HEK293T (cell line): Measurements from ENCODE around the gene LIMS2.

Experiments
- CTCF ChIA-PET: fragments of 350-600 bp; formaldehyde crosslinking; extraction: SDS; loops from one replicate; lab custom pipeline; 2021; ENCODE audit warnings: antibody characterized with exemption, inconsistent platforms; lab: Yijun Ruan, JAX
- POLR2A ChIA-PET: fragments of 350-600 bp; formaldehyde crosslinking; extraction: SDS; loops from one replicate; lab custom pipeline; 2020; ENCODE audit warnings: antibody characterized with exemption, inconsistent platforms; lab: Yijun Ruan, JAX
- DNase-seq: peaks from one replicate; pipeline ENCODE4 v3.0.0; 2012; ENCODE audit warnings: mixed read lengths; ENCODE audit errors: extremely low spot score
- ARNT ChIP-seq: fragments of 450-650 bp; IDR thresholded peaks from 2 replicates; pipeline ENCODE4 v1.6.1; 2017; ENCODE audit warnings: mild to moderate bottlenecking
- BHLHE40 ChIP-seq: fragments of 450-650 bp; IDR thresholded peaks from 2 replicates; pipeline ENCODE4 v1.6.1; 2016; ENCODE audit warnings: mild to moderate bottlenecking, moderate library complexity, borderline replicate concordance
- CTBP1 ChIP-seq: fragments of 450-650 bp; IDR thresholded peaks from 2 replicates; pipeline ENCODE4 v1.6.1; 2016; ENCODE audit warnings: borderline replicate concordance
- ELF4 ChIP-seq: fragments of 450-650 bp; IDR thresholded peaks from 2 replicates; pipeline ENCODE4 v1.6.1; 2017; ENCODE audit warnings: antibody characterized with exemption
- FOXA1 ChIP-seq: fragments of 450-650 bp; IDR thresholded peaks from 2 replicates; pipeline ENCODE4 v1.6.1; 2016; ENCODE audit warnings: mild to moderate bottlenecking
- FOXK2 ChIP-seq: fragments of 450-650 bp; IDR thresholded peaks from 2 replicates; pipeline ENCODE4 v1.6.1; 2016; ENCODE audit warnings: mild to moderate bottlenecking
- FOXM1 ChIP-seq: fragments of 450-650 bp; IDR thresholded peaks from 2 replicates; pipeline ENCODE4 v1.6.1; 2017; ENCODE audit warnings: mild to moderate bottlenecking, borderline replicate concordance
- HDGF ChIP-seq: fragments of 450-650 bp; IDR thresholded peaks from 2 replicates; pipeline ENCODE4 v1.6.1; 2017; ENCODE audit warnings: antibody characterized with exemption, borderline replicate concordance
- L3MBTL2 ChIP-seq: fragments of 450-650 bp; conservative IDR thresholded peaks from 2 replicates; pipeline ENCODE4 v1.6.1; 2016; ENCODE audit warnings: mild to moderate bottlenecking
- LEF1 ChIP-seq: fragments of 450-650 bp; IDR thresholded peaks from 2 replicates; pipeline ENCODE4 v1.6.1; 2017; ENCODE audit warnings: mild to moderate bottlenecking, borderline replicate concordance
- NFRKB ChIP-seq: fragments of 450-650 bp; IDR thresholded peaks from 2 replicates; pipeline ENCODE4 v1.6.1; 2016; ENCODE audit warnings: mild to moderate bottlenecking, moderate library complexity
- SP1 ChIP-seq: fragments of 450-650 bp; IDR thresholded peaks from 2 replicates; pipeline ENCODE4 v1.6.1; 2017
- SUZ12 ChIP-seq: fragments of 450-650 bp; IDR thresholded peaks from 2 replicates; pipeline ENCODE4 v1.6.1; 2016; ENCODE audit warnings: mild to moderate bottlenecking
- TARDBP ChIP-seq: fragments of 450-650 bp; IDR thresholded peaks from 2 replicates; pipeline ENCODE4 v1.6.1; 2016
- ZNF384 ChIP-seq: fragments of 450-650 bp; IDR thresholded peaks from 2 replicates; pipeline ENCODE4 v1.6.1; 2016
- TF ChIP-seq, protein P1 (sequence below): fragments of 450-650 bp; IDR thresholded peaks from 2 replicates; pipeline ENCODE4 v1.6.1; 2016

The LIMS2 gene

DNA sequence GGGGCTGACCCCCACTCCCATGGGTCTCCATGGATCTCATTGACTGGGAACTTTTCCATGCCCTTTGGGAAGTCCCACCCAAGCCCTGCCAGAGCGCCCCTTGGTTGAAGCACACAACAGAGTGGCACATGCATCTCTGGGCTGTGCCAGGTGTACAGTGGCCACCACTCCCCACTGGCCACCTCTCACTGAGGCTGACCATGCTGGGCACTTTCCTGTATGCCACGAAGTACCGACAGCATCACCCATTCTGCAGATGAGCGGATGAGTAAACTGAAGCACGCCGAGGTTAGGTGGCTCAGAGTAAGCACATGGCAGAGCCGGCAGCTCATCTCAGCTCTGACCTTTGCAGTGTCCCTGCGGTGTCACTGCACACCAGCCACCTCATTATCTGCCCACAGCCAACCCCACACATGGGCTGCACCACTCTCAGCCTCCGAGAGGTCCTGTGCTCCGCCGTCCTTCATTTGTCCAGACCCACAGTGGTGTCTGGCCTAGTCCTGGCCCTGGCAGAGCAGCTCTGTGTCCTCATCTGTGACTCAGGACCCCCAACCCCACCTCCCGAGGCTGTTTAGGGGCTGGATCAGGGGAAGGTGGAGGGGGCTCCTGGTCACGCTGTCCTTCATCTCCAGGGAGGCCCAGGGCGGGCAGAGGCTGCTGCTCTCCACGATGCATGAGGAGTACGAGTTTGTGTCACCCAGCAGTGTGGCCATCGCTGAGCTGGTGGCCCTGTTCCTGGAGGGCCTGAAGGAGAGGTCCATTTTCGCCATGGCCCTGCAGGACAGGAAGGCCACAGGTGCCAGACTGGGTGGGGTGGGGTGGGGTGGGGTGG is 47.4 kb downstream of the LIMS2 start:
- TF ChIP-seq TARDBP = no peak
- no peak for TF ChIP-seq BHLHE40
- TF ChIP-seq FOXK2 = no peak
- no peak for TF ChIP-seq FOXM1
- no peak for TF ChIP-seq L3MBTL2
- no peak for TF ChIP-seq ARNT
- TF ChIP-seq, protein P1, sequence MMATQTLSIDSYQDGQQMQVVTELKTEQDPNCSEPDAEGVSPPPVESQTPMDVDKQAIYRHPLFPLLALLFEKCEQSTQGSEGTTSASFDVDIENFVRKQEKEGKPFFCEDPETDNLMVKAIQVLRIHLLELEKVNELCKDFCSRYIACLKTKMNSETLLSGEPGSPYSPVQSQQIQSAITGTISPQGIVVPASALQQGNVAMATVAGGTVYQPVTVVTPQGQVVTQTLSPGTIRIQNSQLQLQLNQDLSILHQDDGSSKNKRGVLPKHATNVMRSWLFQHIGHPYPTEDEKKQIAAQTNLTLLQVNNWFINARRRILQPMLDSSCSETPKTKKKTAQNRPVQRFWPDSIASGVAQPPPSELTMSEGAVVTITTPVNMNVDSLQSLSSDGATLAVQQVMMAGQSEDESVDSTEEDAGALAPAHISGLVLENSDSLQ = no peak
- no peak for TF ChIP-seq ZNF384
- TF ChIP-seq CTBP1 = no peak
- TF ChIP-seq FOXA1 = no peak
- no peak for TF ChIP-seq SUZ12
- no peak for TF ChIP-seq LEF1
- TF ChIP-seq ELF4 = no peak
- POLR2A ChIA-PET = no interaction called here

DNA sequence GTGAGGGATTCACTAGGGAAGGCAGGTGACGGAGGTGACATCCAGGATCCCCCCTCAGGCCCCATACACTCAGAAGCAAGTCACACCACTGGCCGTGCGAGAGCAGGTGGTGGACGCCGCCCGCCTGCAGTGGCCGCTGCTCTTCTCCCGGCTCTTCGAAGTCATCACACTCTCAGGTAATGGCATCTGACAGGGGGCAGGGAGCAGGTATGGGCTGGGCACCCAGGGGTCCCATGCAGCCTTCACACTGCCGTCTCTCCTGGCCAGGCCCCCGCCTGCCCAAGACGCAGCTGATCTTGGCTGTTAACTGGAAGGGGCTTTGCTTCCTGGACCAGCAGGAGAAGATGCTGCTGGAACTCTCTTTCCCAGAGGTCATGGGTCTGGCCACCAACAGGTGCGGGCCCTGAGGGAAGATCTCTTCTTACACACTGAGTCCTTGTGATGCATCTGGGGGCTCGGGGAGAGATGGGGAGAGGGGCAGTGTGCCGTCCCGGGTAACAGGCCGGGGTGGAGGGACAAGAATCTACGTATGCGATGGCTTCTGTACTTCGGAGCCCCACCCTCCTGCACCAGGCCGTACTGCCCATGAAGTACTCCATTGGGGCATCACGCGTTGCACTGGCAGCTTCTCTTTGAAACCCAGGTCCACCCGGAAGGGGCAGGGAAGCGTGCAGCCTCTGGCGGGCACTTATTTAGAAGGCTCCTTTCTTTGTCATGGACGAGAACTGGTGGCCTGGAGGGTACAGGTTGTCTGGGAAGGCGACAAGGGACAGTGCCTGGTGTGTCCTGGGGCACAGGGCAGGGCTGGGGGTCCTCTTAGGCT is 48.2 kb downstream of the LIMS2 start:
- TF ChIP-seq ARNT (no peak), ZNF384 (no peak), CTBP1 (no peak), FOXK2 (no peak), FOXA1 (no peak), TARDBP (no peak), FOXM1 (no peak), NFRKB (no peak), LEF1 (no peak), SP1 (no peak), L3MBTL2 (no peak), ELF4 (no peak), BHLHE40 (no peak), HDGF (no peak), SUZ12 (no peak)
- TF ChIP-seq, protein P1 = no peak
- ChIA-PET POLR2A (no interaction called here), CTCF (no interaction called here)
- no peak for DNase-seq

More for the DNA sequence above, 47.4 kb downstream of the LIMS2 start:
- CTCF ChIA-PET = interaction anchor here (0.6 kb wide), 1 partner anchor 36 kb away, joined by 3 read pairs; no protein-coding TSS in a partner anchor
- DNase-seq = no peak

DNA sequence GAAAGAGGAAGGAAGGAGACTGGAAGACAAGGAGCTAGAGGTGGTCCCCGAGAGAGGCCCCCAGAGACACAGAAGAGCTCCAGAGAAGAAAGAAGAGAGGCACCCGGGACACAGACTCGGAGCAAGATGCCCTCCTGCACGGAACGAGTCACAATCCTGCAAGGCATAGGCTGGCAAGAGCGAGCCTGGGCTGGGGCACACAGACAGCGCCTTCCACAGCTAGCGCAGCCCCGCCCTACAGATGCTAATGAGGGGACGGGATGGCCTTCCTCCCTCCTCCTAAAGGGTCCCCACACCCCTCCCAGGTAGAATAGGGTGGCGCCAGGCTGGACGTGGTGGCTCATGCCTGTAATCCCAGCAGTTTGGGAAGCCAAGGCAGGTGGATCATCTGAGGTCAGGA is 49.2 kb downstream of the LIMS2 start:
- no peak for DNase-seq
- POLR2A ChIA-PET = no interaction called here
- CTCF ChIA-PET = no interaction called here
- TF ChIP-seq L3MBTL2 = no peak

DNA sequence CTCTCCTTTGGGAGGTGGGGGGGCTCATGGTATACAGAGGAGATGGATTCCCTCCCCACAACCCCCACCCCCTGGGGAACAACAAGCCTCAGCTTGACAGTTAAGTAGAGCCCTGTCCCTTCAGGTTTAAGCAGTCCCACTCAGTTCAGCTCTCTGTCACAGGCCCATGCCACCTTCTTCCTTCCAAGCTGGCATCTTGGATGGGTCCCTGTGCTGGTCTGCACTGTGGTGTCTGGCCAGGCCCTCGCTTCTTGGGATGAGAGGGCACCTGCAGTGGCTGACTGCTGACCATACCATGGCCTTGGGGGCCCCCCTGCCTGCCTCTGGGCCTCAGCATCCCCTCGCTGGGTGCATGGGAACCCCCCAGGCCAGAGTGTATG is 49.8 kb downstream of the LIMS2 start:
- TF ChIP-seq HDGF = no peak
- TF ChIP-seq CTBP1 = no peak
- TF ChIP-seq SP1 = no peak
- TF ChIP-seq, protein P1 = no peak
- TF ChIP-seq FOXK2 = no peak
- TF ChIP-seq LEF1 = no peak
- TF ChIP-seq L3MBTL2 = no peak
- no peak for TF ChIP-seq ELF4
- no peak for TF ChIP-seq SUZ12
- no peak for TF ChIP-seq FOXA1
- TF ChIP-seq ZNF384 = no peak
- TF ChIP-seq FOXM1 = no peak
- no peak for TF ChIP-seq NFRKB
- POLR2A ChIA-PET = no interaction called here
- CTCF ChIA-PET = no interaction called here
- DNase-seq = no peak

DNA sequence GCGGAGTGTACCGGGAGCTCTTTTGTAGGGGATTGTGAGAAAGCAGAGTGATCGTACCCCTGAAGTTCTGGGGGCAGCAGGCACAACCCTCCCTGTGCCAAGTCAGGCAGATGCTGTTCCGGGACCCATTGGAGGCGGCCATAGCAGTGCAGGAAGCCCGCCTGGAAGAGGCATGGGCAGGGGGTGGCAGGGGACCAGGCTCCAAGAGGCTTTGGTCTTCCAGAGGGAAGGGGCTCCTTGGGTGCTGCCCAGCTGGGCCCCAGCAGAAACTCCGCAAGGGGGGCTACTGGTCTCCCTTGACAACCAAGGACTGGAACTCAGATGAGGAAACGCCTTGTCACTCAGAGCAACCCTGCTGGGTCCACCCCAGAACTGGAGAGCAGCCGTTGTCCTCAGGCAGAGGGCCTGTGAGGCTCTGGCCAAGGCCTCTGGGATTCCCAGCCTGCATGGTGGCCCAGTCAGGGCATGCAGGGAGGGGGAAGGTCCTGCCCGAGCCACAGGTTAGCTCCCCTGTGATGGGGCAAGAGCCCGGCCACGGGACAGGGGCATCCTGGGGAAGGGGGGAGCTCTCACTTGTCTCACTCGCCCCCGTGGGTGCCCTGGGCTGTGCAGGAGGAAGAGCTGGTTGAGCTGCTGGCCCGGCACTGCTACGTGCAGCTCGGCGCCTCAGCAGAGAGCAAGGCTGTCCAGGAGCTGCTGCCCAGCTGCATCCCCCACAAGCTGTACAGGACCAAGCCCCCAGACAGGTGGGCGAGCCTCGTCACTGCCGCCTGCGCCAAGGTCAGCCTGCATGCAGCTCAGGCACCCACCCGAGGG is 50.4 kb downstream of the LIMS2 start:
- CTCF ChIA-PET = no interaction called here
- POLR2A ChIA-PET = no interaction called here
- DNase-seq = no peak
- TF ChIP-seq CTBP1 (no peak), TARDBP (no peak), NFRKB (no peak), ELF4 (no peak), FOXM1 (no peak), ARNT (no peak), L3MBTL2 (no peak), ZNF384 (no peak), HDGF (no peak), SP1 (no peak), LEF1 (no peak), FOXK2 (no peak), BHLHE40 (no peak), FOXA1 (no peak), SUZ12 (no peak)
- TF ChIP-seq, protein P1 = no peak
